NCI-H2107 treated with DMSO at 0.1 percent for 48 hours (cell line): Measurements from ENCODE around the gene PRKACA.

ENCODE experiments used
- DNase-seq: peaks from one replicate; lab custom pipeline; 2025; ENCODE audit not compliant: unreplicated experiment; lab: John Stamatoyannopoulos, UW

The PRKACA gene

DNA sequence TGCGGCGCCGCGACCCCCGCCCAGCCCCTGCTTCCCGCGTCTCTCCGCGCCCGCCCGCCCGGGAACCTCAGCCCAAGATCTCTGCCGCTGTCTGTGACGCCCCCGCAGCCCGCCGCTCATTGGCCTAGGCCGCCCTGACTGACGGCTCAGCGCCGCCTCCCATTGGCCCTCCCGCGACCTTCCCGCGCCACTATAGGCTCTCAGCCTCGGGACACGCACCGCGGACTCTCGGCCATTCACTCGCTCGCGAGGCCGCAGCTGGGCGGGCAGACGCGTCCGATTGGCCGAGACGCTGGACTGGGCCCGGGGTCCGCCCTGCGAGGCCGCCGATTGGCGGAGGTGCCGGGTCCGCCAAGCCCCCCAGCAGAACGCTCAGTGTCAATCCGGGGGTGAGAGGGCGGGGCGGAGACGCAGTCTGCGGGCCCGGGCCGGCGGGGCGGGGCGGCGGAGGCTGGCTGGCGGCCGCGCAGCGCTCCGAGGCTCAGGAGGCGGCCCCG lies at the start of gene PRKACA:
Gene PRKACA (minus strand): TSS at position 95 of the 497 bp plus-strand sequence. CDS start 215 bp downstream, outside the sequence.
- peak; percentile 86 for DNase-seq

- DNase-seq, result no peak
Observed at GRCh38 chr19:14166999-14167575, 49.5 kb upstream of the PRKACA start.

- DNase-seq, result no peak
Observed at GRCh38 chr19:14165990-14166830, 48.6 kb upstream of the PRKACA start.

DNA sequence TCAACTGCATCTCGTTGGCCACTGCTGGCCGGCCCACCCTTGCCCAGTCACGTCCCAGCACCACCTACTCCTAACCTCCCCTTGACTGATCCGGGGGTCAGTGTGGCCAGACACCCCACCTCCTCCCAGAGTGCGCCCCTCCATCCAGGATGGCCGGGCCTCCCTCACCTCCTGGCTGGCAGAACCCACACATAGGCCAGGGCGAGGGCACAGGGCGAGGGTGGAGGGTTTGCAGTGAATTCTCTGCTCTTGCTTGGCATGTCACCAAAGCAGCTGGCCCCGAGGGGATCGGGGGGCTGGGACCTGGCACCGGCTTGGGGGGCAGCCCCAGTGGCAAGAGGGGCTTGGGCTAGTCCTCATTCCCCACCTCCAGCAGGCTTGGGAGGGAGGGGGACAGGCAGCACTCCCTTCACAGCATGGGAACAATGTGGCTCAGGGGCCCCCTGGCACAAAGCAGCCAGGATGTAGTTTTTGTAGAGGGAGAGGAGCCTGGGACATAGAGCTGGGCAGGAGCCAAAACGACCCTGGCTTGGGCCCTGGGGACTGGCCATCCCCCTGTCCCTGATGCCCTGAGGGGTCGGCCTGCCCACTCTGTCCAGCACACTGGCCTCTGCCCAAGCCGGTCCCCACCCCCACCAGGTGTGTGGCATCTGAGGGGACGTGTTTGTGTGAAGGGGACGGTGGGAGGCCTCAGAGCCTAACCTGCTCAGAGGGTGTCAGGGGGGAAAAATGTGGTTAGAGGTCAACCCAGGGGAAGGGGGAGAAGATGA lies 47.3 kb upstream of the PRKACA start:
- no peak for DNase-seq

DNA sequence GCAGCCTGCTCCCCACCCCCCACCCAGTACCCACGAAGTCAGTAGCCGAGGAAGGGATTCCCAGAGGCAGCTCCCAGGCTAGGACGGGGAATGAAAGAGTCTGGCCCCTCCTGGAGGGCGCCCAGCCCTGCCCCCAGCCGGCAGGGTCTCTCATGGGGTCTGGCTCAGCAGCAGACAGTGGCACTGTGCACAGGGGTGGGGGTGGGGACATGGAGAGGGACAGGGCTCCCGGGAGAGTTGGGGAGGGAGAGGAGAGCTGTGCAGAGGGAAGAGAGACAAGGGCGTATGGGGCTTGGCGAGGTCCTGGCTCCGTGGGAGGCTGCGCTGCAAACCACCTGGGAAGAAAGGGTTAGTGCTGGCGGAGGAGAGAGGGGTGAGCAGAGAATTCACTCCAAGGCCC lies 46.5 kb upstream of the PRKACA start:
- no peak for DNase-seq

DNA sequence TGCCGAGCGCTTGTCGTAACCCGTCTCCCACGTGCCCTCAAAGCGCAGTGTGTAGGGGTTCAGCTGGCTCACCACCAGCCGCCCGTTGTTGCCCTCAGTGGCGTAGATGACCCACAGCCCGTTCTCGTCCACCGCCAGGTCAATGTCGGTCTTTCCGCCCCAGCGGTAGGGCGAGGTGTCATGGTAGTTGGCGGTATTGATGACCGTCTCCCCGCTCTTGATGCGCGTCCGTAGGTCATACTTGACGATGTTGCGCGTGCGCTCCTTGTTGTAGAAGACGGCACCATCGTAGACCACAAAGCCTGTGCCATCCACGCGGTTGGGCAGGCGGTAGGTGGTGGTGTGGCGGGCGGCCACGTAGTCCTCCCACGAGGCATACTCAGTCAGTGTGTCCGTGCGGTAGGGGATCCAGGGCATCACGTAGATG lies 45.3 kb upstream of the PRKACA start:
- no peak for DNase-seq

DNA sequence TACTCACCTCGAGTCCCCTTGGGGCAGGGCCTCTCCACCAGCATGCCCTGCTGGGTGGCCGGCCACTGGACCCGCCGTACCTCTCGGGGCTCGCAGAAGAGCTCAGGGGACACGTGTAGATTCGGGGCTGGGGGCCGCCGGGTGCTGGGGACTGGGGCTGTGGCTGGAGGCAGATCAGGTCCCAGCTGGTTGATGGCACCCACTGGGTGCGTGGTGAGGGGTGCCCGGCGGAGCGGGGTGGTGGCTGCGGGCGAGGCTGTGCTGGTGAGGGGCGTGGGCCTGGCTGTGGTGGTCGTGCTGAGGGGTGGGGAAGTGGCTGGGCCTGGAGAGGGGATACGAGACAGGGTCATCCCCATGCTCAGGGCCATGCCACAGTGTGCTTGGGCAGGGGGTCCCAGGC lies 43.7 kb upstream of the PRKACA start:
- DNase-seq, result no peak

DNA sequence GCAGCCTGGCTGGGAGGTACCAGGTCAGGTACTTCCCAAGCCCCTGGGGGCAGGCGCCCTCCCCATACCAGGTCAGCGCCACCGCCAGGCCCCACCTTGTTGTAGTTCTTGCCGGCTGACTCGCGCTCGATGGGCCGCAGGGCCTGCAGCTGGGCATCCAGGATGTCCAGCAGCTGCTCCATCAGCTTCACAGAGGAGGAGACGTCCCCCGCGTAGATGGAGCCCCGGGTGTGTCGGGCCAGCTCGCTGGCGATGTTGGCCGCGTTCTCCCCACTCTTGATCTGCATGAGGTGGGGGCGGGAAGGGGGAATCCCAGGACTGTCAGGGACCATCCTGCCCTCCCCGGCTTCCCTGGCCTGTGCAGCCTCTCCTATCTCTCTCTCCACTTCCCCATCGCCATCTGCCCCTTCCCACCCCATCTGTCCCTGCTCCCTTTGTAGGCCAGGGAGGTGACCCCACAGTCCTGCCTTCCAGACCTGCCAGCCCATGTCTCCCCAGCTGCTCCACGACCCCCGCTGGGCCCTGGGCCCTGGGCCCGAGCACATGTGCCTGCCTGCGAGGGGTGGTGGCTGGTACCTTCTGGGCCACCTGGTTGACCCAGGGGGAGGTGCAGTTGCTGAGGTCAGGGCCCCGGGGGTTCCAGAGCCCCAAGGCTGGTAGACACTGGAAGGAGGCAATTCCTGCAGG lies 42.6 kb upstream of the PRKACA start:
- no peak for DNase-seq

- DNase-seq, result no peak
Observed at GRCh38 chr19:14159059-14159458, 41.5 kb upstream of the PRKACA start.

DNA sequence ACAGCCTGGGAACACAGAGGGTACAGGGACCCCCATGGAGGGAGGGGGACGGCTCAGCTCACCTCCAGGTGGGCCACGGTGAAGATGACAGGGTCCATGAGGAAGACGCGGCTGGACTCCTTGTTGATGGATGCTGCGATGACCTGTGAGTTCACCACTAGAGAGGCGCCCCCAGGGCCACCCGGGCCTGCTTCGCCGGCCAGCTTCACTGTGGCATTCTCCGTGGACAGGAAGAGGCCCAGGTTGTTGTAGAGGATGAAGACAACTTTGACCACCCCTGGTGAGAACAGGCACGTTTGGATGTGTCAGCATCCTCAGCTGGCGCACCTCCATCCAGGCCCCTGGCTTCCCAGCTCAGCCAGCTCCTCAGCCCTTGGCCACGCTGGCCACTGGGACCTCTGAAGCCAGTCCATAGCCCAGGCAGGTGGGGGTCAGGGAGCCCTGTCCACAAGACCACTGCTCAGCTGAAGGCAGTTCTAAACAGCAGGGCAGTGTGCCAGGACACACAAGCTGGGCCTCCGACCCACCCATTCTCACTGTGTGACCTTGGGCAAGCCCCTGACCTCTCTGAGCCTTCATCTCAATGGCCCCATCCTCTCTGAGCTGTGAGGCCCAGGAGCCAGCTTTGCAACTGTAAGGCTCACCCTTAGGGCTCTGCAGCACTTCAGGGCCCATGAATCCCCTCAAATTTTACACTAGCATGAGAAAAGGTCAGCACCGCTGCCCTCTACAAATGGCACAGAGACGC lies 40.9 kb upstream of the PRKACA start:
- DNase-seq, result no peak

DNA sequence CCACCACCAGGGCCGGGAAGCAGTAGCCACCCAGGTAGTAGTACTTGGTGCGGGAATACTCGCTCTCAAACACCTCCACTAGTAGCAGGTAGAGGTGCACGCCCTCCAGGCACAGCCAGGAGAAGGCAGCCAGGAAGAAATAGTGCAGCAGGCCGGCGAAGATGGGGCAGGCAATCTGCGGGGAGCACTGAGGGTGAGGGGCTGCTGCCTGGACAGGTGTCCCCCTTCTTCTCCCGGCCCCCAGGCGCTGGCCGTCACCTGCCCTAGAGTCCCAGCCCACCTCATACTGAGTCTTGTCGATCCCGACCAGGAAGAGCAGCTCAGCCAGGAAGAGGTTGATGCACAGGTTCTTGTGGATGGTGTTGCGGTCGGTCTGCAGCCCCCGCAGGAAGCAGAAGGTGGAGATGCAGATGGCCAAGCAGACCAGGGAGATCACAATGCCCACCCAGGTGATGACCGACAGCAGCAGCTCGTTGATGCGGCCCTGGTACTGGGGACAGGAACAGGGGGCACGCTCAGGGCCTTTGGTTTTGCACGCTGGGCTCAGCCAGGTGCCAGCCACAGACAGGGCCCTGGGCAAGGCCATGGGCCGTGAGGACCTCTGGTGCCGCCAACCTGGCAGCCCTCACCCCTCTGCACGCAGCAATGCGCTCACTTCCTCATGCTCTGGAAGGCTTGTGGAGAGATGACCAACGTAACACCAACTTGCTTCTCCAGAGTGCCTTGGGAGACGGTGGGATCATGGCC lies 39.6 kb upstream of the PRKACA start:
- DNase-seq, result no peak

DNA sequence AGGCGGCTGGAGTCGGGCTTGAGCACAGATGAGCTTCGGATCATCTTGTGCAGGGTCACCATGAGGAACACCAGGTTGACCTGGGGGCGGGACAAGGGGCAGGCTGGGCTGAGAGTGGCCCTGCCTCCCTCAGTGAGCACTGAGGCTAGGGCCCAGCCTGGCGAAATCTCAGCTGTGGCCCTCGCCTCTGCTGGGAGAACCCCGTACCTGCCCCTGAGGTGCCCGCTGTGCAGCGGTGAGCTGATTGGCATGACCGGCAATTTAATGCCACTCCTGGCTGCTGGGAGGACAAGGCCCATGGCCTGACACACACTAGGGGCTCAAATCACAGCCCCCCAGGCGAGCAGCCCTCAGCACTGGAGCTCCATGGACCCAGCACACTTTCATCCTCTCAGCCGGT lies 38.6 kb upstream of the PRKACA start:
- DNase-seq, result no peak

DNA sequence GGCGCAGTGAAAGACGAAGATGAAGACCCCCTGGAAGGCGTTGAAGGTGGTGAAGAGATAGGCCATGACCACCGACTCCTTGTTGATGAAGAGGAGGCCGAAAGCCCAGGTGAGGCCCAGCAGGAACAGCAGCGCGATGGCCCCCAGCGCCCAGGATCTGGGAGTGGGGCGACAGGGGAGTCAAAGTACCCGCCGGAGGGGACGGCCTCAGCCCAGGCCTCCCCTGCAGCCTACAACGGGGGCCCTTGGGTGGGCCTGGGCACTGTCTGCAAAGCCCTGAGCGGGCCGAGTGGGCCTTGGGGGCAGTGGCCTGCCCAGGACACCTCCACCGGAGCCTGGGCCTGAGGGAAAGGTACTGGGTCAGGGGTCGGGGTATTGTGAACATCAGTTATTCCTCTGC lies 37.8 kb upstream of the PRKACA start:
- no peak for DNase-seq

- DNase-seq, result no peak
Observed at GRCh38 chr19:14152713-14153112, 35.2 kb upstream of the PRKACA start.

- DNase-seq, result no peak
Observed at GRCh38 chr19:14150770-14151661, 33.5 kb upstream of the PRKACA start.

DNA sequence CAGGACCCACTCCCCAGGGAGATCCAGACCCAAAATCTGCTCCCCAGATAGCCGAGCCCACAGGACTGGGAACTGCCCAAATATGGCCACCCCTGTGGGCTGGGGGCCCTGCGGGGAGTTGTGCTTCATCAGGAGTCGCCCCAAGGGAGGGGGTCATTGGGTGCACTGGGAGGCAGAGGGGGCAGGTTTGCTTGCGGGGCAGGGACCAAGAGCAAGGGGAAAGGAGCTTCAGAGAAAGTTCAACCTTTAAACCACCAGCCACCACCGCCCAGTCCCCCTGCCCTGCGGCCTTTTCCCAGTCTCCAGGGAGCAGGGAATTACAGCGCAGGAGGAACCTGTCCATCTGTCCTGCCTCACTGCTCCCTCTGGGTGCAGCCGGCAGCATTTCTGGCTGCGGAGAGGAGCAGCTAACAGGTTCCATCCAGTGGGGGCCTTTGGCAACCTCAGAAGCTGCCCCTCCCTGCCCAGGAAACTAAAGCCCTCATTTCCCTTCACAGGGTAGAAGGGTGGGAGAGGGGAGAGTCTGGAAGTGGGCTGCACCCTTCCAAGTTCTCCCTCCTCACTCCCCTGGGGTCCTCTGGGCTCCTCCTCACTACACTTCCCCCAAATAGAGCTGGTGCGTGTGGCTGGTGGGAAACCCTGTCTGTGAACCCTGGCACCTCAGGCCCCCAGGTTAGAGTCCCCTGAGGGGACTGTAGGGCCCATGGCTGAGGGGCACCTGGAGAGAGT lies 32.6 kb upstream of the PRKACA start:
- DNase-seq, result no peak

DNA sequence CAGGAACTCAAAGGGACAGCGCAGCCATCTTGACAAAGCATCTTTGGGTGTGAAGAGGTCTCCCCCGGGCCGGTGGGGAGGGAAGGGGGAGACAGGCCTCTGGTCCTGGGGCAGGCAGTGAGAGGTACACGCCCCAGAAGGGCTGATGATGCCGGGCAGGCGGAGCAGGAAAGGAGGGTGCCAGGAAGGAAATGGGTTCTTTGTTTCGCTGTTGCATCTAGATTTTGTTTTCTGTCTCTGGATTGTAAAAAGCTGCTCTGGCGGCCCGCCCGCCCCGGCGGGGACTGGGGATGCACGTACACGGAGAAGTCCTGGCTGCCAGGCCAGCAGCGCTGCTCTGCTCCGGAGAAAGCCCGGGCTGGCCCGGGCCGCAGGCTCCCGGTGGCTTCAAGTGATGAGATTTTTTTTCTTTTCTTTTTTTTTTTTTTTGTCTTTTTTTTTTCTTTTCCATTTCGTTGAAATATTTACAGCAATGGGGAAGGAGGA lies 32.0 kb upstream of the PRKACA start:
- DNase-seq, result no peak
